HG03571 (cell line): Measurements from ENCODE around the gene LETM1.

ENCODE experiments used
- ATAC-seq: cut with Tn5 transposase; IDR thresholded peaks from one replicate; pipeline ENCODE4 v1.9.1; 2021; ENCODE audit not compliant: unreplicated experiment

The LETM1 gene

GRCh38 chr4:1873291-1873690 is 17.3 kb upstream of the LETM1 start:
- no peak for ATAC-seq

GRCh38 chr4:1872870-1873269 is 16.9 kb upstream of the LETM1 start:
- no peak for ATAC-seq

- ATAC-seq: peak; percentile 8
Observed at GRCh38 chr4:1871471-1872021, 15.6 kb upstream of the LETM1 start.

- peak; percentile 62 for ATAC-seq
Observed at GRCh38 chr4:1870578-1871443, 14.9 kb upstream of the LETM1 start, which contains the start of gene NSD2. NSD2 (plus strand) TSS chr4:1871393; CDS start chr4:1900655, 29,262 bp downstream.

- ATAC-seq: peak; percentile 51
Observed at GRCh38 chr4:1870328-1870577, 14.3 kb upstream of the LETM1 start.

GRCh38 chr4:1869530-1870327 is 13.8 kb upstream of the LETM1 start:
- ATAC-seq: peak; percentile 16

- ATAC-seq: no peak
Observed at GRCh38 chr4:1868912-1869311, 13.0 kb upstream of the LETM1 start.

GRCh38 chr4:1868293-1868692 is 12.3 kb upstream of the LETM1 start:
- ATAC-seq: no peak

- ATAC-seq: no peak
Observed at GRCh38 chr4:1866189-1866661, 10.3 kb upstream of the LETM1 start.

- no peak for ATAC-seq
Observed at GRCh38 chr4:1864076-1865008, 8.4 kb upstream of the LETM1 start.

GRCh38 chr4:1863297-1864033 is 7.5 kb upstream of the LETM1 start:
- ATAC-seq: no peak

GRCh38 chr4:1862961-1863296 is 7.0 kb upstream of the LETM1 start:
- ATAC-seq: no peak

GRCh38 chr4:1862055-1862911 is 6.3 kb upstream of the LETM1 start:
- no peak for ATAC-seq

- ATAC-seq: no peak
Observed at GRCh38 chr4:1859389-1859753, 3.4 kb upstream of the LETM1 start.

- ATAC-seq: no peak
Observed at GRCh38 chr4:1857931-1858330, 2.0 kb upstream of the LETM1 start.

- no peak for ATAC-seq
Observed at GRCh38 chr4:1856943-1857699, 1.2 kb upstream of the LETM1 start.

GRCh38 chr4:1855333-1856070 is 454 bp downstream of the LETM1 start:
- peak; percentile 26 for ATAC-seq

- ATAC-seq: no peak
Observed at GRCh38 chr4:1854752-1855151, 1.2 kb downstream of the LETM1 start.
